ENCODE results near the gene RNF138. TPM values are rescaled to one million over a fixed set of nuclear protein-coding genes. Genes with fewer than 3 reads are reported as not detected.

The RNF138 gene
- total RNA-seq, 4 donors from 2014 or later = 18.3 to 32.2 (median 28.5) TPM

GRCh38 chr18:32122039-32122438 is 30.4 kb downstream of the RNF138 start:
- Histone ChIP-seq H3K36me3 (peaks cover 0 to 55% (median 17%) of the 10 kb centered on the region in 4 donors), H3K9me3 (no peaks in the 10 kb centered on the region), H3K4me1 (no peaks in the 10 kb centered on the region), H3K27ac (no peak overlapping the region), H3K27me3 (no peaks in the 10 kb centered on the region), H3K4me3 (no peak overlapping the region)
- no peak for DNase-seq
- in situ Hi-C loops (cut with MboI; ENCODE audit: low pct_ligation_motif_present in 1 of 4, low pct_unique_long_range_greater_than_20kb in 1 of 4, low sequenced_read_pairs in 3 of 4) (no loop called here), intact Hi-C loops (cut with DNase I; ENCODE audit: low total_unique reads) (no loop called here)
- TF ChIP-seq CTCF (IDR thresholded peaks at IDR 0.05) (no peak), POLR2AphosphoS5 (IDR thresholded peaks at IDR 0.05) (no peak), EP300 (IDR thresholded peaks at IDR 0.05; ENCODE audit: low read depth) (no peak), POLR2A (IDR thresholded peaks at IDR 0.05) (no peak)
- WGBS, 2 donors (ENCODE audit: low coverage in 1 of 2) = 58 to 78% methylated on average over 2 to 5 of the region's 5 CpGs

DNA sequence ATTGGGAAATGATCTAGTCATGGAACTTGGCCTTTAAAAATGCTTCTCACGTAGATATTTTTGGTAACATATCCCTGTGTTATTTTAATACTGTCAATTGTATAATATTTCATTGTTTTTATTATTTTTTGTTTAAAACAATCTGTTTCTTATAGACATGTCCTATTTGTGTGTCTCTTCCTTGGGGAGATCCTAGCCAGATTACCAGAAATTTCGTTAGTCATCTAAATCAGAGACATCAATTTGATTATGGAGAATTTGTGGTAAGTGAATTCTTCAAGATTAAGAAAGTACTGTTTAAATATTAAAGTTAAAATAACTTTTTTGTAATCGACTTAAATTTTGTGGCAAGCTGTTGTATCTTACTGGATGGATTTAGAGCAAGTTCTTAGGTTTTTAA is 34.9 kb downstream of the RNF138 start:
- H3K36me3 ChIP-seq = peaks cover 0 to 55% (median 18%) of the 10 kb centered on the region in 4 donors
- in situ Hi-C loops (cut with MboI; ENCODE audit: low pct_ligation_motif_present in 1 of 4, low pct_unique_long_range_greater_than_20kb in 1 of 4, low sequenced_read_pairs in 3 of 4) = loop anchor here in 1 of 4 donors (25.0 kb wide), 1 partner anchor 414 kb away; no protein-coding TSS in a partner anchor
- WGBS, 2 donors (ENCODE audit: low coverage in 1 of 2) = 91 to 97% methylated on average over 3 of the region's 3 CpGs
- intact Hi-C loops (cut with DNase I; ENCODE audit: low total_unique reads) = no loop called here
- H3K4me3 ChIP-seq = no peak overlapping the region
- no peak for TF ChIP-seq CTCF (IDR thresholded peaks at IDR 0.05)
- TF ChIP-seq POLR2AphosphoS5 (IDR thresholded peaks at IDR 0.05) = no peak
- TF ChIP-seq EP300 (IDR thresholded peaks at IDR 0.05; ENCODE audit: low read depth) = no peak
- TF ChIP-seq POLR2A (IDR thresholded peaks at IDR 0.05) = no peak
- no peak for DNase-seq
- H3K27ac ChIP-seq = no peak overlapping the region
- no peaks in the 10 kb centered on the region for H3K9me3 ChIP-seq
- H3K27me3 ChIP-seq = no peaks in the 10 kb centered on the region
- no peaks in the 10 kb centered on the region for H3K4me1 ChIP-seq

GRCh38 chr18:32135625-32136024 is 44.0 kb downstream of the RNF138 start:
- Histone ChIP-seq H3K4me3 (no peak overlapping the region), H3K36me3 (peaks cover 0 to 5% (median under 1%) of the 10 kb centered on the region in 4 donors), H3K27me3 (no peaks in the 10 kb centered on the region), H3K9me3 (no peaks in the 10 kb centered on the region), H3K27ac (no peak overlapping the region), H3K4me1 (no peaks in the 10 kb centered on the region)
- 59 to 71% methylated on average over 1 to 2 of the region's 2 CpGs for WGBS, 2 donors (ENCODE audit: low coverage in 1 of 2)
- TF ChIP-seq CTCF (IDR thresholded peaks at IDR 0.05) (no peak), POLR2A (IDR thresholded peaks at IDR 0.05) (no peak), POLR2AphosphoS5 (IDR thresholded peaks at IDR 0.05) (no peak), EP300 (IDR thresholded peaks at IDR 0.05; ENCODE audit: low read depth) (no peak)
- DNase-seq = no peak
- in situ Hi-C loops (cut with MboI; ENCODE audit: low pct_ligation_motif_present in 1 of 4, low pct_unique_long_range_greater_than_20kb in 1 of 4, low sequenced_read_pairs in 3 of 4) = loop anchor here in 1 of 4 donors (25.0 kb wide), 1 partner anchor 423 kb away; no protein-coding TSS in a partner anchor
- intact Hi-C loops (cut with DNase I; ENCODE audit: low total_unique reads) = no loop called here

- no peaks in the 10 kb centered on the region for H3K9me3 ChIP-seq
- TF ChIP-seq POLR2AphosphoS5 (IDR thresholded peaks at IDR 0.05) = no peak
- no peak for TF ChIP-seq POLR2A (IDR thresholded peaks at IDR 0.05)
- no peak for TF ChIP-seq CTCF (IDR thresholded peaks at IDR 0.05)
- TF ChIP-seq EP300 (IDR thresholded peaks at IDR 0.05; ENCODE audit: low read depth) = no peak
- no peaks in the 10 kb centered on the region for H3K36me3 ChIP-seq
- H3K4me3 ChIP-seq = no peak overlapping the region
- WGBS, 2 donors (ENCODE audit: low coverage in 1 of 2) = 84% methylated on average over 1 of the region's 1 CpG; no CpG with 5 or more reads in 1 of the 2 donors
- intact Hi-C loops (cut with DNase I; ENCODE audit: low total_unique reads) = no loop called here
- H3K4me1 ChIP-seq = no peaks in the 10 kb centered on the region
- no peak for DNase-seq
- no peak overlapping the region for H3K27ac ChIP-seq
- in situ Hi-C loops (cut with MboI; ENCODE audit: low pct_ligation_motif_present in 1 of 4, low pct_unique_long_range_greater_than_20kb in 1 of 4, low sequenced_read_pairs in 3 of 4) = loop anchor here in 1 of 4 donors (25.0 kb wide), 1 partner anchor 426 kb away; no protein-coding TSS in a partner anchor
- H3K27me3 ChIP-seq = no peaks in the 10 kb centered on the region
Measured at GRCh38 chr18:32138332-32138982, 46.8 kb downstream of the RNF138 start.

Measured in transverse colon (tissue), 4 donors.